ENCODE measurements around the gene VTI1A.

Gene VTI1A

GRCh38 chr10:112783351-112784021, 336.5 kb downstream of the VTI1A start:
- DNase-seq (ENCODE audit: low read depth in 2 of 2), result no peak

GRCh38 chr10:112784022-112784461, 337.0 kb downstream of the VTI1A start:
- DNase-seq (ENCODE audit: low read depth in 2 of 2), result no peak

DNA sequence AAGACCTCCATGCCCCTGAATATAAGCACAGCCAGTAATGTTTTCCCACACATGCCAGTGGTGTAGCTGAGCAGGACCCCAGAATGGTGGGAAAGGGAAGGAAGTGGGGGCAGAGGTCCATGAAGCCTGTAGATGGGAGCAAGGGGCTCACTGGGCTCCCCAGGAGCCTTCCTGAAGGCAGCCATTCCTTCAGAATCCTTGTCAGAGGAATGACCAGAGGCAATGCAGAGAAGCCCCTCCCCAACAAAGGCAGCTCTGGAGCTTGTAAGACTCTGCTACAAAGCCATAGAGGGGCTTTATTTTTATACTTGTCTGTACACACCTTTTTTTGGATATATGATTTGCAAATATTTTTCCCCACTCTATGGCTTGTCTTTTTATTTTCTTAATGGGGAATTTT, 338.1 kb downstream of the VTI1A start:
- no peak for DNase-seq (ENCODE audit: low read depth in 2 of 2)

DNA sequence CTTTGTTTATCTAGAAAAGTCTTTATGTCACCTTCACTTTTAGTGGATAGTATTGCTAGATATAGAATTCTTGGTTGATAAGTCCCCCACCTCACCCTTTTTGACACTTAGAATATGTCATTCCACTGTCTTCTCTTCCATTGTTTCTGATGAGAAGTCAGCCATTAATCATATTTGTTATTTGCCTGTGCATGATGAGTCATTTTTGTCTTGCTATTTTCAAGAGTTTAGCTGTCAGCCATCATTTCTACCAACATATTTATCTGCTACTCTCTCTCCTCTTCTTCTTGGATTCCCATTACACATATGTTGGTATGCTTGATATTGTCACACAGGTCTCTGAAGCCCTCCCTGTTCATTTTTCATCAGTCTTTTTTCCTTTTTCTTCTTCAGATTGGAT, 342.2 kb downstream of the VTI1A start:
- DNase-seq (ENCODE audit: low read depth in 2 of 2), result no peak

- DNase-seq (ENCODE audit: low read depth in 2 of 2), result no peak
Measured at GRCh38 chr10:112790030-112790429, 343.0 kb downstream of the VTI1A start.

DNA sequence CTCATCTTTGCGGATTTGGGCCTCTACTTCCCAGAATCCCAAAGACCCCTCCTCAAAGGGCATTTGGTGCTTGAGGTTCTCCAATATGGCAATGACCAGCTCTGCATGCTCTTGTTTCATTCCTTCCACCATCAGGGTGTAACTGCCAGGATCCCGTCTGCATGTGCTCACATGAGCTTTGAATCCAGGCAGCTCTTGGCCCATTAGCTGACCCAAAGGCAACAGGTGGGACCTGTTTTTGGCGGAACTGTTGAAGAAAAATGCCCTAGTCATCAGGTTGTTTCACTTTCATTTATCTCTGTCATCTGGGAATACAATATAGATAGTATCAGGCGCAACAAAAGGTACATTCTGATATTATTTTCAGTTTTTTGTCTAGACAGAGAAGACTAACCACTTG, 343.9 kb downstream of the VTI1A start:
- DNase-seq (ENCODE audit: low read depth in 2 of 2), result no peak

DNA sequence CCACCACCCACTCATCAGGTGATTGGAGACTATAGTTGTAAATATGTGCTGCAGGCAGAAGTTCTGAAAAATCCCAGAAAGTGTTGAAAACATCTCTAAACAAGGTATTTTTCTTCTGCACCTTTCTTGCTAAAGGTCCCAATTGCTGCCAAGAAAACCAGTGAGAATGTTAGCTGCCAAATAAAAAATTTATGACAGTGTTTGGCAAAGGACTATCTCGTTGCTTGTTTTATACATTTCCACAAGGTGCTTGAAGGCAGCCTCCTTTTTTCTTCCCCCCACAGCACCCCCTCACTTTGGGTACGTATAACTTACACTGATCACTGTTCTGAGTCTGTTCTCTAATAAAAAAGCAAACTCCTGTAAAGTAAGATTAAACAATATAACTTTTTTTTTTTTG, 344.4 kb downstream of the VTI1A start:
- DNase-seq (ENCODE audit: low read depth in 2 of 2), result no peak

DNA sequence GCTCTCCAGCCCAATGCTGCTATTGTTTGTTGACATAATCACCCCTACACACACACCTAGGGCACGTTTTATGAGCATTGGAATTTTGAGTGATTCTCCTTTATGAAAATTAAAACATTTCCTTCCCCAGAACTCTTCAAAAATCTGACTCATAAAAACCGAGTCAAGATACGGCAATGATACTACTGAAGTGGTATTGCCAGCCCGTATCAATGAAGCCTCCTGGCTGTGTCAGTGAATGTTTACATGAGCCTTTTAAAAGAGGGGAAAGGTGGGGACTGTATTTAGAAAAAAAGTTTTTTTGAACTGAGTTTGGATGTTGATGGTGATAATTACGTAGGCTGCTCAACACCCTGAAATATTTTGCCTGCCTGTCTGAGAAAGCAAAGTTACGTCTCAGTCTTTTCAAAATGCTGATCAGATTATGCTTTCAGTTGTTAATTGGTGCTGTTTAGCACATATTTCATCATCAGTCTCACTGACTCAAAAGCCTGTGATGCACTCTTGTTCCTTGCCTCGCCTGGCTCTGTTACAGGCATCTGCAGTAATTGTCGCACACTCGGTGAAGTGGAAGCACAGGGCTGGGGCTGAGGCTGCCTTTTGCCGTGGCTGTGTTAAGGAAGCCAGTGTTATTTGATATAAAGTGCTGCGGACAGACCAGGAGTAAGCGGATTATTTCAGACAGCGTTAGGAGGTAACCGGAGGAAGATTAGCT, 345.6 kb downstream of the VTI1A start:
- no peak for DNase-seq (ENCODE audit: low read depth in 2 of 2)

DNA sequence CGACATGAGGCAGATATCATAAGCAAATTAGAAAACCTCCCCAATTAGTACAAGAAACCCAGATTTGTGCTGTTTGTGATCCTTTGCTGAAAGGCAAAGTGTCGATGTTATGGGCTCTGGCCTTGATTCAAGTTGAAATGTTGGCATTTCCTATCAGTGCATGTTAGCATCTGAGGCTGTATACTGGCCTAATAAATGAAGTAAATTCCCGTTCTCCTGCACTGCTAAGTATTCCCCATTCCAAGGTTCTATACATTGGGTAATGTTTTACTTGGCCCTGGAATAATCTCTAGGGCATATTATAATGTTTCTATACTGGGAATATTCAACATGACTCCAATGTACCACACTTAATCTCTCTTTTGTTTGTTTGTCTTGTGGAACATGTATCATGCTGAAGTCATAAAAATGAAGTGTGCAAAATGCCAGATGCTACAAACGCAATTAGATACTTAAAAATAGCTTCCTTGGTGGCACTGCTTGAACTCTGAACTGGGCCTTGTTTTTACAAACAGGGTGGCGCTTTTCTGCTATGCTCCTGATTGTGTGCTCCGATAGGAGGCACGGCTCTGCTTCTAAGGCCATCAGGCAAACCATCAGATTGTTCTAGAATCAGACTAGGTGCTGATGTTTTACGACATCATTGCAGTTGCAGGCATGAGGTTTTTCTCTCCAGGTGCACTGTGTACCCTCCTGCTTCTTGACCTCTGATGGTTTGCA, 346.3 kb downstream of the VTI1A start:
- no peak for DNase-seq (ENCODE audit: low read depth in 2 of 2)

GRCh38 chr10:112794201-112794600, 347.2 kb downstream of the VTI1A start:
- DNase-seq (ENCODE audit: low read depth in 2 of 2), result no peak

- DNase-seq (ENCODE audit: low read depth in 2 of 2), result no peak
Measured at GRCh38 chr10:112795067-112795466, 348.1 kb downstream of the VTI1A start.

DNA sequence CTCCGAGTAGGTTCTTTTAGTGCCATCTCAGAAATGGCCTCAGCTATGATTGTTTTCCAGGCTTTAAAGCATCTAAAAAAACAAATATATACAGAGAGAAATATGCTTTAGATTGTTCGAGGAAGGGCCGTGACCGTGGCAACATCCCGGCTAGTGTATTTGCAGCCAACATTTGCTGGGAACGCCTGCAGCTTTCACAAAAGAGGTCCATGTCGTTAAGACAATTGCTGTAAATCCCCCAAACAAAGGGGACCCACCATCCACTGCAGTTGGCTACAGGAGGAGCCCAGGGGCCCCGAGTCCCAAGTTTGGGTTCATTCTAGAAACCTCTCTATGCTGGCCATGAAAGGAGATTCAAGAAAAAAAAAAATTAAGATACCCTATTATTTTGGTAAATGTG, 350.2 kb downstream of the VTI1A start:
- DNase-seq (ENCODE audit: low read depth in 2 of 2), result no peak

- DNase-seq (ENCODE audit: low read depth in 2 of 2), result no peak
Measured at GRCh38 chr10:112797855-112798254, 350.8 kb downstream of the VTI1A start.

DNA sequence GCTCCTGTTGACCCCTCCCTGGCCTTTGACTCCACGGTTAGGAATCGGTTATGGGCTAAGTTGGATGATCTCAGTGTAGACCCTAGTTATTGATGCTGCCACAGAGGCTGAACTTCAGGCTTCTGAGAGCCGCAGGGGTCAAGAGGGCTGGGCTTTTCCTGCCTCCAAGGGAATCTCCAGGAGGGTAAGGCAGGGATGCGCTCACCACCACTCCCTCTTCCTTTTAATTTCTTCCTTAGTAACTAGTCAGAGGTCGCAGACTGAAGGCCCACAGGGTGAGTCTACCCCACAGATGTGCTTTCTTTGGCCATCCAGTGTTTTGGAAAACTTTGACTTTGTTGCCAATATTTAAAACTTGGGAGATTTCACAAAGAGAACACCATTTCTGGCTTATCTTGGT, 352.0 kb downstream of the VTI1A start:
- no peak for DNase-seq (ENCODE audit: low read depth in 2 of 2)

DNA sequence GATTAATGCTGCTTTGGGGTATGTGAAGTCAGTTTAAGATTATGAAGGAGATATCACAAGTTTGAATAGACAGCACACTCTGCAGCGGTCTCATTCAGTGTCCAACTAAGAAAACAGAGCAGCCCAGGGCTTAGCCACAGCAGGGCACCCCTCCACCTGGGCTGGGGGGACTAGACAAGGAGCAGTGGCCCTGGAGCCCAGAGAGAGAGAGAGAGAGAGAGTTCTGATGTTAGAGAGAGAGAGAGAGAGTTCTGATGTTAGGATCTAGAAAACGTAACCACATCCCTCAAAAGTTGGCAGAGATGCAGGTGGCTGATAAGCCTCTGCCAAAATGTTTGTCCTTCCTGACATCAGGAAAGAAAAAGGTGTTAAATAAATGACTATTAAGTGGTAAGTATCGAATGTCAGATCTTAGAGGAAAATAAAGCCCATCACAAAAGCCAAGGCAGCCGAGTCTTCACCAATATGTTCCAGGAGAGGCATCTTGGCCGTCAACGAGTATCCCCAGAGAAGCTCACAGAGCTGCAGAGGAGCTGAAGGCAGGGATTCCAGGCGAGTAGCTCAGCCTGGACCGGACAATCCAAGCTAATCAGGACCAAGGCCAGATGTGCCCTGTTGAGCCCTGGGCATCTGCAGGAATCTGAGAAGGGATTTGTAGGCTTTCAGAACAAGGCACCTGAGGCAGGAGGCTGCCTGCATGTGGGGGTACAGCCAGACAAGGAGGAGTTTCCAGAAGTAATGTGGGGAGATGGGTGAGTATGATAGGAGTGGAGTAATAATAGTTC, 352.9 kb downstream of the VTI1A start:
- DNase-seq (ENCODE audit: low read depth in 2 of 2), result no peak

DNA sequence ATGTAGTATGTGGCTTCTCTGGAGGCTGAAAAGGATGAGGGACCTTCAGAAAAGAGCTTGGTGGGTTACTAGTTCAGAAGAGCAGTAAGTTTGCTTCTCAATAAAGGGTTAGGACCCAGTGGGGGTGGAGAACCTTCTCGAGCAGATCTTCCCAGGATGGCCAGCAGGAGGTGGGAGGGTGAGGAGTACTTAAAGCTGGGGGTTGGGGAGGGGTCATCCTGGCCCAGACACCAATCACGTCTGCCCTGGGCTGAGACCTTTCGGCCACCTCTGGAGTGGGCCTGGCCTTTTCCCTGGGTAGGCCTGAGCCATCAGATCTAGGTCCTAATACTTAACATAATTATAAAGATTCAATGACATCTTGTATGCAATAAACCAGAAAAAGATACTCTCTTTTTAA, 354.0 kb downstream of the VTI1A start:
- no peak for DNase-seq (ENCODE audit: low read depth in 2 of 2)

- no peak for DNase-seq (ENCODE audit: low read depth in 2 of 2)
Measured at GRCh38 chr10:112801748-112802147, 354.7 kb downstream of the VTI1A start.

DNA sequence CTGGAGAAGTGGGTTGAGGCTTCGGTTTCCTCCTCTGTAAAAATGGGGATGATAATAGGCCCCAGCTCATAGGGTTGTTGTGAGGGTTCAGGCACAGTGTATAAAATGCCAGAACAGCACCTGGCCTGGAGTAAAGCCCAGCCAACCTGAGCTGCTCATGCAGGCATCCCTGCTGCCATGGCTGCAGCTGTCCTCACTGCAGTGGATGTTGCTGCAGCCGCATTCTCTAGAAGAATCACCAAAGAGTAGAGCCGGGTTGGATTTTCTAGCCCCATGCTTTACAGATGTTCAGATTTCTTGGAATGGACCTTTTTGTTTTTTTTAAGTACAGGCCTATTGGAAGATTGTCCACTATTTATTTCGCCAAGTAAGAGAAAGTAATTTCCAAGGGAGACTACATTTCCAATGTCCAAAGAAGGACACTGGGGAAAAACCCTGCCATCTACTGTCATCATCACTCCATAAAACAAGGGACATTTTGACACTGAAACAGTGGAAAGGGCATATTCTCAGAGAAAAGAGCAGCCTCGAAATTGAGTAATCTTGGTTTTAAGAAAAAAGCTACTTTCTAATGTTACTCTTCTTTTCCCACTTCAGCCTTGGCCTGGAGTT, 355.5 kb downstream of the VTI1A start:
- no peak for DNase-seq (ENCODE audit: low read depth in 2 of 2)

- no peak for DNase-seq (ENCODE audit: low read depth in 2 of 2)
Measured at GRCh38 chr10:112803961-112804401, 357.0 kb downstream of the VTI1A start.

GRCh38 chr10:112805254-112805590, 358.2 kb downstream of the VTI1A start:
- DNase-seq (ENCODE audit: low read depth in 2 of 2), result no peak

DNA sequence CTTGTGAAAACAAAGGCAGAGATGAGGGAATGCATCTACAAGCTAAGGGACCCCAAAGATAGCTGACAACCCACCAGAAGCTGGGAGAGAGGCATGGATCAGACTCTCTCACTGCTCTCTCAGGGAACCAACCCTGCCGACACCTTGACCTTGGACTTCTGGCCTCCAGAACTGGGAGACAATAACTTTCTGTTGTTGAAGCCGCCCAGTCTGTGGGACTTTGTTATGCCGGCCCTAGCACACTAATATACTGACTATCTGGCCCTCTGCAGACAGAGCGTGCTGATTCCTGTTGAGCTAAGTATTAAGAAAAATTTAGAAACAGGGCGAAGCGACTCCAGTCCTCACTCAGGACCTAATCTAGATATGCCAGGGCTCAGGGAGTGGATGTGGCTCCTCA, 358.7 kb downstream of the VTI1A start:
- no peak for DNase-seq (ENCODE audit: low read depth in 2 of 2)

DNA sequence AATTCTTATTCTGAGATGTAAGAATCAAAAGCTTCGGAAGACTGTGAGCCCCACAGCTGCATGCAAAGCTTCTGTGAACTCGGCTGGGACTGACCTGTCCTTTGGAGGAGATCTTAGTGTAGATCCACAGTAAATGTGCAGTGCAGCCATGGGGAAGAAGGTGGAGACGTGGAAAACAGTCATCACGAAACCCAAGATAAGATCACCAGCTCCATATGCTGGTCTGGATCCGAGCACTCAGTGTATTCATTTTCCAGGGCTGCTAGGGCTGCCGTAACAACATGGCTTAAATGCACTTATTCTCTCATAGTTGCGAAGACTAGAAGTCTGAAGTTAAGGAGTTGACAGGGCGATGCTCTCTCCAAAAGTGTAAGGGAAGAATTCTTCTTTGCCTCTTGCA, 360.0 kb downstream of the VTI1A start:
- no peak for DNase-seq (ENCODE audit: low read depth in 2 of 2)
